ENCODE measurements around the gene ANKRD17.
A peak's percentile ranks its signal among the peaks of the same experiment; 100 is the strongest.

The ANKRD17 gene

GRCh38 chr4:73104695-73105094, 153.9 kb downstream of the ANKRD17 start:
- DNase-seq (ENCODE audit: low spot score) = no peak

- DNase-seq (ENCODE audit: low spot score) = no peak
Observed at GRCh38 chr4:73103799-73104503, 154.6 kb downstream of the ANKRD17 start.

- DNase-seq (ENCODE audit: low spot score) = no peak
Observed at GRCh38 chr4:73099143-73099542, 159.5 kb downstream of the ANKRD17 start.

GRCh38 chr4:73098713-73099112, 159.9 kb downstream of the ANKRD17 start:
- DNase-seq (ENCODE audit: low spot score) = no peak

- no peak for DNase-seq (ENCODE audit: low spot score)
Observed at GRCh38 chr4:73098016-73098415, 160.6 kb downstream of the ANKRD17 start.

- no peak for DNase-seq (ENCODE audit: low spot score)
Observed at GRCh38 chr4:73092868-73093267, 165.7 kb downstream of the ANKRD17 start.

- no peak for DNase-seq (ENCODE audit: low spot score)
Observed at GRCh38 chr4:73090738-73091137, 167.9 kb downstream of the ANKRD17 start.

- DNase-seq (ENCODE audit: low spot score) = no peak
Observed at GRCh38 chr4:73087871-73088270, 170.7 kb downstream of the ANKRD17 start.

- no peak for DNase-seq (ENCODE audit: low spot score)
Observed at GRCh38 chr4:73086095-73086868, 172.3 kb downstream of the ANKRD17 start.

- DNase-seq (ENCODE audit: low spot score) = peak; percentile 40
Observed at GRCh38 chr4:73080789-73081188, 177.8 kb downstream of the ANKRD17 start.

GRCh38 chr4:73075832-73076231, 182.8 kb downstream of the ANKRD17 start:
- no peak for DNase-seq (ENCODE audit: low spot score)

- no peak for DNase-seq (ENCODE audit: low spot score)
Observed at GRCh38 chr4:73070074-73070390, 188.6 kb downstream of the ANKRD17 start.

GRCh38 chr4:73069338-73070073, 189.1 kb downstream of the ANKRD17 start, which contains the start of gene COX18:
Gene COX18 (minus strand): TSS chr4:73069716. CDS start chr4:73069649, 67 bp downstream.
- peak; percentile 99 for DNase-seq (ENCODE audit: low spot score)

- peak; percentile 16 for DNase-seq (ENCODE audit: low spot score)
Observed at GRCh38 chr4:73068491-73069337, 189.9 kb downstream of the ANKRD17 start.

GRCh38 chr4:73067971-73068394, 190.6 kb downstream of the ANKRD17 start:
- no peak for DNase-seq (ENCODE audit: low spot score)

GRCh38 chr4:73066928-73067327, 191.7 kb downstream of the ANKRD17 start:
- DNase-seq (ENCODE audit: low spot score) = no peak

- DNase-seq (ENCODE audit: low spot score) = no peak
Observed at GRCh38 chr4:73066445-73066844, 192.2 kb downstream of the ANKRD17 start.

GRCh38 chr4:73064536-73064935, 194.1 kb downstream of the ANKRD17 start:
- DNase-seq (ENCODE audit: low spot score) = no peak

- DNase-seq (ENCODE audit: low spot score) = peak; percentile 42
Observed at GRCh38 chr4:73055241-73055897, 203.2 kb downstream of the ANKRD17 start.

GRCh38 chr4:73053974-73054480, 204.6 kb downstream of the ANKRD17 start:
- no peak for DNase-seq (ENCODE audit: low spot score)

GRCh38 chr4:73053076-73053475, 205.5 kb downstream of the ANKRD17 start:
- DNase-seq (ENCODE audit: low spot score) = no peak

Data from Ammon's horn (tissue), 1 donor.